Fibroblast of gingiva (primary cell): ENCODE data around the gene MMP15.
"Not testable (repeated sequence)": the region's sequence is repeated elsewhere in the genome, so short reads cannot be mapped to it uniquely, and the experiment has no call there.

Experiments used
- DNase-seq: peaks from one replicate; pipeline ENCODE4 v3.0.0-alpha.2; 2011; ENCODE audit warnings: low read depth

MMP15 gene

DNA sequence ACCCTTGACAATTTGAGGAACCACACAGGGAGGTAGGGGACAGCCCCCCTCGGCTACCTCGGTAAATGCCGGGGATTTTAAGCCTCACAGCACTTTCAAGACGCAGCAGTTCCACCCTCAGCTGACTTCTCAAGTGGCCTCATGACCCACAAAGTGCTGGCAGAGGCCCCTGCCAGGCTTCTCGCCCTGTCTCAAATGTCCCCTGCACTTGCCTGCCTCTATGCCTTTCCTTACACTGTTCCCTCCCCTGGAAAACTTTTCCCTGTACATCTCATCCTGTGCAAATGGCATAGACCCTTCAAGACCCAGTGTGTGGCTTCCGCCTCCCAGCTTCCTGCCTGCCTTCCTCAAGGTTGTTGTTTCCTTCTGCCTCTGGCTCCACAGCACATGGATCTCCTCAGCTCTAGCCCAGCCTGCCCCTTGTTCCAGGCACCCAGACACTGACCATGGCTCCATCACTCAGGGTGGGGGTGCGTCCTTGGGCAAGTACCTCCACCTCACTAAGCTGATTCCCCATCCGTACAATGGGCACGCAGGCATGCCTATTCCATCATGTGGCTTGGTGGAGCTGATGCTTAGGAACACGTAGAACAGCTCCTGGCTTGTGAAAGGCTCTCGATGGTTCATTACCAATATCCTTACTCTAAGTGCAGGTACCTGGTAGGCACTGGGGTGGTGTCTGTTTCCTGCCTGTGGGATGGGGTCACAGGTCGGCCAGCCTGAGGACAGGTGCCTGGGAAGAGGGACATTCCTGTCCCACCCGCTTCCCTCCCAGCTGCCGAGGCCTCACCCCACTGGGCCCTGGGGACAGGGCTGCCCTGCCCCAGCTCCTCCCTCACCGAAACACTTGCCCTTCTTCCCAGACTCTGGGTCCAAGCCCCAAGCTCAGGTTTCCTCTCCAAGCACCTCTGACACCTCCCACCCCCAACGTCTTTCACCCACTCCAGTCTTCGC is 24.0 kb downstream of the MMP15 start:
- no peak for DNase-seq

GRCh38 chr16:58051296-58051695 is 25.7 kb downstream of the MMP15 start:
- no peak for DNase-seq

GRCh38 chr16:58051821-58052603 is 26.5 kb downstream of the MMP15 start:
- DNase-seq, result no peak

DNA sequence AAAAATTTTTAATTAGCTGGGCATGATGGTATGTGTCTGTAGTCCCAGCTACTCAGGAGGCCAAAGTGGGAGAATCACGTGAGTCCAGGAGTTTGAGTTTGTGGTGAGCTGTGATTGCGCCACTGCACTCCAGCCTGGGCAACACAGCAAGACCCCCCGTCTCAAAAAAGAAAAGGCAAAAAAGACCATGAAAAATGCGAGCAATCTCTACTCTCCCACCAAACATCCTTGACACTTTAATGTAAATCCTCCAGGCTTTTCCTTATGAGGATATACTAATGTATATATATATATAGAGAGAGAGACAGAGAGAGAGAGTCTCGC is 28.1 kb downstream of the MMP15 start:
- no peak for DNase-seq

GRCh38 chr16:58054289-58054688 is 28.7 kb downstream of the MMP15 start:
- DNase-seq, result no peak

DNA sequence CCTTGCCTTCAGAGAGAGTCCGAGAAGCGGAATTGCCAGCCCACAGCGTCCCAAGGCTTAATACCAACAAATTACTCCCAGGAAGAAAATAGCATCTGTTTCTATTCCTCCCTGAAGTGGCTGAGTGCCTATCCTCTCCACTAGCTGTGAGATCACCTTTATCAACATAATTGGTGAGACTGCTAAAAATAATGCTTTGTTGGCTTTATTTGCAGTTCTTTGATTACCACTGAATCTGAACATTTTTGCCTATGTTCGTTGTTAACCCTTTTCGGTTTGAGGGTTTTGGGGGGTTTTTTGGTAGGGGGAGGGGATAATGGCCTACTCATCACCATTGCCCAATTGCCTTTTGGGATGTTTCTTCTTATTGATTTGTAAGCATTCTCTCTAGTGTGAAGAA is 31.0 kb downstream of the MMP15 start:
- no peak for DNase-seq

DNA sequence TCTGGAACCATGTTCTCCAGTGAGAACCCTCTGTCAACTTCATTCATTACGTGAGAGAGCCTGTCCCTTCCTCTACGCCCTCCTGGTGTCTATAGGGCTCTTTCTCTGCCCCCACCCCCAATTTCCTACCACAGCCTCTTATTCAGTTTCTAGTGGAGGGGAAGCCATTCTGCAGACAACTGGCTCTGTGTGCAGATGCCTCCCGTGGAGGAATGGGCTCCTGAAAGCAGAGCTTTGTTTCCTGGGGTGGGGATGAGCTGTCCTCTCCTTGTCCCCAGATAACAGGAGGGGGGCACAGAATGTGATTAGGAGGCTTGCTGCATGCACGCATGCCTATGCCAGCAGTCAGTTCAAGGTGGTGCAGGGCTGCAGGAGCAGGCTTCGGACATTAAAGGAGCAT is 31.6 kb downstream of the MMP15 start:
- no peak for DNase-seq

DNA sequence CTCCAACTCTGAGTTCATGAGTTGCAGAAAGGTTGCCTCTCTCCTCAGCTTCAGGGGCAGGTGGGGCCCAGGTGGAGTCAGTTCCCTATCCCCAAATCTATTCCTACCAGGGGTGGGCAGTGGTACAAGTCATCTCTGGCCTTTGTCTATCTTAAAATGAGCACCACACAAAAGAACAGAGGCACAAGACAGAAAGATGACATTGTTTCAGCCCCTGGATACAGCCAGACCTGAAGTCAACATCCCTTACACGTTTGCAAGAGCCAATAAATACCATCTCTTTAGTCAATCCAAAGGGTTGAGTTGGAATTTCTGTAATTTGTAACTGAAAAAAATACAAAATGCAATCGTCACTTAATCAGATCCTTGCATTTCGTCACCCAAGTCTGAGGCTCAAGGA is 32.2 kb downstream of the MMP15 start:
- no peak for DNase-seq

DNA sequence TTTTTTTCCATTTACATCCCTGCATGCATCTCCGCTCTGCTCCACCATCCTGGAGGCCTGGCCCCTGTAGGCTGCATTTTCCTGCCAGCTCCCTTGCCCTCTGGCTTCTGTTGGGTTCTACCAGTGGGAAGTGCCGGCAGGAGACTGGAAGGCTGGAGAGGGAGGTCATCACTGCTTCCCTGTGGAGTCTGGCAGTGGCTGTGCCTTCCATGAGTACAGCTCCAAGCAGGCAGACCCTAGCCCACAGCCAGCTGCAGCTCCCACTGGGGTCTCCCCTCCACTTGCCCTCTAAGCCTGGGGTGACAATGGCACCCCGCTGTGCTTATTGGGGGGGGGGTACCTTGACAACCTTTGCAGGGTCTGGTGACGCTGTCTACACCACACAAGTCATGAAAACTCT is 37.3 kb downstream of the MMP15 start:
- no peak for DNase-seq

DNA sequence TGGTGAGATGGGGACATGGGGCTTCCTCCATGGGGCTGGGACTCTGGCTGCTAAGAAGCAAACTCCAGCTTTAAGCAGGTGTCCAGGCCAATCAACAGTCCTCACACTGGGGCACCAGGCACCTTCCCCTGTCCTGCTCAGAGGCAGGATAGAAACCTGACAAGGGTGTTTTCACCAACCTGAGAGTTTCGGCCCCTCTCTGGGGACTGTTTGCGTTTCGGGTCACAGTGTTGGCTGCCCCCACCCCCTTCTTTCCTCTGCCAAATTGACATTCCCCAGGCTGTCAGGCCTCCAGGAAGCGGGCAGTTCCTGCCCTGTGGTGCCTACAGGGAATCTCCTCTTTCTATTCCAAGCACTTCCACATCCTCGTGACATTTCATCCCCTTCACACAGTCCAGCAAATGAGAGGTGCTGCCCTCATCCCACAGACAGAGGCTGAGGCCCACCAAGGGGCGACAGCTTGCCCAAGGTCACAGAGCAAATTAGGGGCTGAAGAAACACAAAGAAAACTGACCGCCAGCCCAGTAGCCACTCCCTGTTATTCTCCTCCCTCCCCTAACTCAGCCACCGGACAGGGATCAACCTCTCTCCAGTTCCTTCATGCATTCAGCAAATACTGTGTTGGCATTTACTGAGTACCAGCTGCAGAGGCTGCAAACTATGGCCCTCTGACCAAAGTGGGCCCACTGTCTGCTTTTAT is 38.0 kb downstream of the MMP15 start:
- DNase-seq, result no peak

- DNase-seq, result no peak
Observed at GRCh38 chr16:58070585-58070984, 45.0 kb downstream of the MMP15 start.

DNA sequence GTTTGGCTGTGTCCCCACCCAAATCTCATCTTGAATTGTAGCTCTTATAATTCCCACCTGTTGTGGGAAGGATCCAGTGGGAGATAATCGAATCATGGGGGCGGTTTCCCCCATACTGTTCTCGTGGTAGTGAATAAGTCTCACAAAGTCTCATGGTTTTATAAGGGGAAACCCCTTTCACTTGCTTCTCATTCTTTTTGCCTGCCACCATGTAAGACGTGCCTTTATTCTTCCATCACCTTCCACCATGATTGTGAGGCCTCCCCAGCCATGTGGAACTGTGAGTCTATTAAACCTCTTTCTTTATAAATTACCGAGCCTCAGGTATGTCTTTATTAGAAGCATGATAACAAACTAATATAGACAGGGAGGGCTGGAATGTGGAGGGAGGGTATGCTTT is 46.6 kb downstream of the MMP15 start:
- not testable (repeated sequence) for DNase-seq

DNA sequence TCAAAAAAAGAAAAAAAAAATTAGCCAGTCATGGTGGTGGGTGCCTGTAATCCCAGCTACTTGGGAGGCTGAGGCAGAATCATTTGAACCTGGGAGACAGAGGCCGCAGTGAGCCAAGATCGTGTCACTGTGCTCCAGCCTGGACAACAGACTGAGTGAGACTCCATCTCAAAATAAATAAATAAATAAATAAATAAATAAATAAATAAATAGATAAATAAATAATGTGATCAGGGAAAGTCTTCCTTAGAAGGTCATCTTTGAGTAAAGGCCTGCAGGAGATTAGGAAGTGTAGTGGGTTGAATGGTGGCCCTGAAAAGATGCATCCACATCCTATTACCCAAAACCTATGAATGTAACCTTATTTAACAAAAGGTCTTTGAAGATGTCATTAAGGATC is 47.5 kb downstream of the MMP15 start:
- DNase-seq, result not testable (repeated sequence)

GRCh38 chr16:58074657-58075056 is 49.1 kb downstream of the MMP15 start:
- no peak for DNase-seq

DNA sequence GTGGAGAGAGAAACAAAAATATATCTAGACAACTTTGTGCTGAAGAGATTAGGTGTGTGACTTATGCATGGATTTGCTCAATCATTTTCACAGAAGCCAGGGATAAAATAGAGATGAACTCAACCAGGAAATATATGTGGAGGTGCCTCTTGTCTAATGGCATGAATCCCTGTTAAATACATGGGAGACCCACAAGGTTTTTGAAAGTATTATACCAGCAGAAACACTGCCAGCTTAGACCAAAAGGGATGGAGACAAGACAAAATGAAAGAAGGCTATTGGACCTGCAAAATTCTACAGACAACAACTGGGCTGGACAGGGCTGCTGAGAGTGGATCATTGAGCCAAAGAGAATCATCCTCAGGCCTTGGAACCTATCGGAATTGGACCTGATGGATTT is 51.0 kb downstream of the MMP15 start:
- DNase-seq, result no peak

- no peak for DNase-seq
Observed at GRCh38 chr16:58077796-58078195, 52.2 kb downstream of the MMP15 start.

DNA sequence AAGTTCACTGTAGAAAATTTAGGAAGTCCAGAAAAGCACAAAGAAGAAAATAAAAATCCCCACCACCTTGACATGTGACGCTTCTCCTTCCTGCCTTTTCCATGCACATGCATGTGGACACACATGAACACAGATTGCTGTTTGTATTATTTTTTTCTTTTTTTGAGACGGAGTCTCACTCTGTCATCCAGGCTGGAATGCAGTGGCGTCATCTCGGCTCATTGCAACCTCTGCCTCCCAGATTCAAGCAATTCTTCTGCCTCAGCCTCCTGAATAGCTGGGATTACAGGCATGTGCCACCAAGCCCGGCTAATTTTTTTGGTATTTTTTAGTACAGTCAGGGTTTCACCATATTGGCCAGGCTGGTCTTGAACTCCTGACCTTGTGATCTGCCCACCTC is 55.1 kb downstream of the MMP15 start:
- not testable (repeated sequence) for DNase-seq

DNA sequence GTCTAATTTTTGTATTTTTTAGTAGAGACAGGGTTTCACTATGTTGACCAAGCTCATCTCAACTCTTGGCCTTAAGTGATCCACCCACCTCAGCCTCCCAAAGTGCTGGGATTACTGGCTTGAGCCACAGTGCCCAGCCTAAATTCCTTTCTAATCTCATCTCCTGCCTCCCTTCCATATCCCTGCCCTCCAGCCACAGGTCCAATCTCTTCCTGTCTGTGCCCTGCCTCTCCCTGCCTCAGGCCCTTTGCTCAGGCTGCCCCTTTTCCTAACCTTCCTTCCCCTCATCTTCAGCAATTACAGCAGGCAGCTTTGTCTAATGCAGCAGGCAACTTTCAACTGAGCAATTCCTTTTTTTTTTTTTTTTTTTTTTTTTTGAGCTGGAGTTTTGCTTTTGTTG is 56.8 kb downstream of the MMP15 start:
- DNase-seq, result no peak

DNA sequence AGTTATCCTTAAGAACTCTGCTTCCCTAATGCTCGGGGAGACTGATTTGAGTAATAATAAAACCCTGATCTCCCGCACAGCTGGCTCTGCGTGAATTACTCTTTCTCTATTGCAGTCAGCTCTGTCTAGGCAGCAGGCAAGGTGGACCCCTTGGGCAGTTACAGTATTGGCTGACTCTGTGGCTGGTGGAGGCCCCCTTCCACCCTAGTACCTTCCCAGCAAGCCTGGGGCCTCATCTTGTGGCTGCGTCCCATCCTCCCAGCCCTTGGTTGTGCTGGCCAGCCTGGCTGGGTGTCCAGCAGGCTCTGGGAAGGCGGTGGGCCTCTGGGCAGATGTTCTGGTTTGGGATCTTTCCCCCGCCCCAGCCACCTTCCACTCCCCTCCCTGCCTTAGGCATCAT is 59.1 kb downstream of the MMP15 start:
- no peak for DNase-seq

- no peak for DNase-seq
Observed at GRCh38 chr16:58085171-58085570, 59.6 kb downstream of the MMP15 start.

DNA sequence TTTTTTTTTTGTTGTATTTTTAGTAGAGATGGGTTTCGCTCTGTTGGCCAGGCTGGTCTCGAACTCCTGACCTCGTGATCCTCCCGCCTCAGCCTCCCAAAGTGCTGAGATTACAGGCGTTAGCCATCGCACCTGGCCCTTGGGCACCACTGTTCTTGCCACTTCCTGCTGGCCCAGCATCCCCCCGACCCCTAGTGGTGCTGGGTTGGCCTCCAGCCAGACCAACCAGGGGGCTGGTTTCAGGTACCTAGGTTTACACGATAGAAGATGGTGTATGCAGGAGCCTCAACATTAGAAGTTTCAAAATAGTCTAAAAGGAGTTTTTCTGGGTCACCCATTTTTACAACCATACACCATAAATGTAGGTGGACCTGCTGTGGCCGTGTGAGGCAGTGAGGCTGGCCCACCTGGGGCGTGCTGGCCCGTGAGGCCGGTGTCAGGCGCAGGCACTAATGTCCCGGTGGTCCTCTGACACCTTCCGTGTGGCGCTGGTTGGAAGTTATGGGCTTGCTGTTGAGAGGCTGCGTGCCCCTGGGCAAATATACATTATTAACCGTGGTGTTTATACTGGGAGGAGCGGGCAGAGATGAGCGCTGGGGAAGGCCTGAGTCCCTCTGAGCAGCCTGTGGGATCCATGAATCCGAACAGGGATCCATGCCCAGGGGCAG is 60.2 kb downstream of the MMP15 start:
- no peak for DNase-seq
